HCT116 (cell line): Measurements from ENCODE around the gene LMNA.

Experiments used
- CBX3 ChIP-seq: IDR thresholded peaks from 2 replicates; pipeline ENCODE4 v1.6.1; 2012; ENCODE audit warnings: low read depth
- CTCF ChIP-seq, 3 experiments: fragments of 200-600 bp in 1 of 3; sonication (generic) in 1 of 3; IDR thresholded peaks in 2 of 3; conservative IDR thresholded peaks in 1 of 3; 2 replicates each; pipeline ENCODE4 v1.5.1; 2012 to 2017; ENCODE audit warnings: low read depth in 2 of 3, low read length in 2 of 3, antibody characterized with exemption in 1 of 3, borderline replicate concordance in 1 of 3, control low read depth in 1 of 3, mild to moderate bottlenecking in 1 of 3, mixed read lengths in 1 of 3, mixed run types in 1 of 3, moderate library complexity in 1 of 3; ENCODE audit not compliant: insufficient read depth in 1 of 3
- EGR1 ChIP-seq: IDR thresholded peaks from 2 replicates; pipeline ENCODE4 v1.6.1; 2012; ENCODE audit warnings: low read depth
- EZH2 ChIP-seq: fragments of 200-600 bp; sonication (generic); IDR thresholded peaks from 2 replicates; pipeline ENCODE4 v1.6.1; 2017; ENCODE audit warnings: antibody characterized with exemption, mixed run types
- EZH2phosphoT487 ChIP-seq: fragments of 200-600 bp; IDR thresholded peaks from 2 replicates; pipeline ENCODE4 v1.6.1; 2018; ENCODE audit warnings: antibody characterized with exemption, borderline replicate concordance
- POLR2A ChIP-seq: IDR thresholded peaks from 2 replicates; pipeline ENCODE4 v1.7.0; 2011; ENCODE audit warnings: borderline replicate concordance; ENCODE audit not compliant: insufficient read depth, insufficient read length; ENCODE audit errors: extremely low read depth
- POLR2AphosphoS5 ChIP-seq: IDR thresholded peaks from 2 replicates; pipeline ENCODE4 v1.6.1; 2011; ENCODE audit warnings: mild to moderate bottlenecking, low read depth, low read length, moderate library complexity
- RAD21 ChIP-seq: IDR thresholded peaks from 2 replicates; pipeline ENCODE4 v1.6.1; 2012; ENCODE audit warnings: low read depth, mild to moderate bottlenecking
- REST ChIP-seq: IDR thresholded peaks from 2 replicates; pipeline ENCODE4 v1.6.1; 2012; ENCODE audit warnings: low read depth
- SP1 ChIP-seq: IDR thresholded peaks from 2 replicates; pipeline ENCODE4 v1.6.1; 2012; ENCODE audit warnings: low read depth
- ZFX ChIP-seq: fragments of 450-650 bp; IDR thresholded peaks from 2 replicates; pipeline ENCODE4 v1.6.1; 2017
- ZNF274 ChIP-seq: fragments of 200-500 bp; sonication (Bioruptor generic); IDR thresholded peaks from 2 replicates; pipeline ENCODE4 v1.6.1; 2014; ENCODE audit warnings: mild to moderate bottlenecking, low read depth, low read length, inconsistent platforms

GRCh38 chr1:156150333-156151011, 36.0 kb downstream of the LMNA start:
- TF ChIP-seq RAD21: no peak
- no peak for TF ChIP-seq POLR2A
- TF ChIP-seq CTCF (IDR thresholded peaks at IDR 0.05 in 2 of 3, conservative IDR thresholded peaks at IDR 0.05 in 1 of 3; ENCODE audit: borderline replicate concordance in 1 of 3, insufficient read depth in 1 of 3, low read depth in 2 of 3, low read length in 2 of 3): no peak
- TF ChIP-seq ZFX: no peak
- TF ChIP-seq REST: no peak
- TF ChIP-seq EZH2phosphoT487: no peak
- no peak for TF ChIP-seq ZNF274
- TF ChIP-seq EZH2: no peak
- TF ChIP-seq POLR2AphosphoS5: no peak
- no peak for TF ChIP-seq EGR1
- TF ChIP-seq SP1: no peak
- no peak for TF ChIP-seq CBX3
